HepG2 (cell line): ENCODE data around the gene CACNA2D1. TPM values are rescaled to one million over a fixed set of nuclear protein-coding genes. Genes with fewer than 3 reads are reported as not detected.

ENCODE experiments used
- ATAC-seq: fragments of 200-7000 bp; cut with Tn5 transposase; 3 replicates; pipeline ENCODE4 v1.9.1; 2020; ENCODE audit warnings: mild to moderate bottlenecking, moderate library complexity
- BruUV-seq: library from RNA; stranded (reverse); fragments of 400-500 nt; replicated peaks from 2 replicates; lab custom pipeline; 2021; lab: Mats Ljungman, UMichigan
- CTCF ChIA-PET: fragments of 300-600 bp; formaldehyde crosslinking; extraction: SDS; loops from one replicate; lab custom pipeline; 2021; ENCODE audit warnings: low total read pairs, inconsistent platforms, low intra/inter-chr PET ratio; lab: Yijun Ruan, JAX
- POLR2A ChIA-PET: fragments of 350-600 bp; sonication (Branson Sonifier 250); formaldehyde crosslinking; loops from one replicate; lab custom pipeline; 2020; ENCODE audit warnings: antibody characterized with exemption, inconsistent platforms; lab: Yijun Ruan, JAX
- DNase-seq: peaks from one replicate; pipeline ENCODE4 v3.0.0-alpha.2; 2015; ENCODE audit warnings: low spot score
- FAIRE-seq: peaks from 3 replicates; lab custom pipeline; 2011; peaks lifted over from hg19 to GRCh38; lab: Jason Lieb, UNC
- H2AFZ ChIP-seq: one replicate; pipeline ENCODE4 v1.6.1; 2011; ENCODE audit warnings: low read length, inconsistent platforms
- H3K27ac ChIP-seq: fragments of 300-600 bp; 3 replicates; pipeline ENCODE4 v1.8.0; 2011; ENCODE audit warnings: mixed run types, mild to moderate bottlenecking, mixed read lengths, low read length, inconsistent platforms; ENCODE audit not compliant: insufficient read depth; ENCODE audit errors: extremely low read length
- H3K27me3 ChIP-seq, 2 experiments: fragments of 200-600 bp in 1 of 2; 2 replicates in 1 of 2; 3 replicates in 1 of 2; pipeline versions ENCODE4 v1.6.0 to v1.8.0; 2011; ENCODE audit warnings: low read length in 2 of 2, mild to moderate bottlenecking in 2 of 2, moderate library complexity in 2 of 2, inconsistent platforms in 1 of 2; ENCODE audit not compliant: insufficient read depth in 2 of 2, control insufficient read depth in 1 of 2
- H3K36me3 ChIP-seq, 2 experiments: fragments of 200-600 bp in 1 of 2; replicated peaks in 1 of 2; 2 replicates in 1 of 2; 3 replicates in 1 of 2; pipeline versions ENCODE4 v1.5.1 to v1.8.0; 2011; ENCODE audit warnings: low read length in 2 of 2, inconsistent platforms in 1 of 2; ENCODE audit not compliant: insufficient read depth in 2 of 2, control insufficient read depth in 1 of 2
- H3K4me1 ChIP-seq: 2 replicates; pipeline ENCODE4 v1.5.1; 2012; ENCODE audit warnings: low read length, inconsistent platforms; ENCODE audit not compliant: insufficient read depth
- H3K4me2 ChIP-seq: 2 replicates; pipeline ENCODE4 v1.6.0; 2011; ENCODE audit warnings: low read depth, low read length, inconsistent platforms
- H3K4me3 ChIP-seq, 3 experiments: fragments of 200-600 bp in 1 of 3; sonication (generic), shearing (Covaris generic) in 1 of 3; replicated peaks in 1 of 3; 2 replicates each; pipeline ENCODE4 v1.5.1; 2011 to 2016; ENCODE audit warnings: low read length in 3 of 3, inconsistent platforms in 2 of 3, low read depth in 2 of 3, mild to moderate bottlenecking in 2 of 3, control low read depth in 1 of 3, mixed read lengths in 1 of 3; ENCODE audit not compliant: insufficient read depth in 1 of 3
- H3K79me2 ChIP-seq: one replicate; pipeline ENCODE4 v1.6.1; 2011; ENCODE audit warnings: low read length, inconsistent platforms; ENCODE audit not compliant: insufficient read depth
- H3K9ac ChIP-seq: 2 replicates; pipeline ENCODE4 v1.6.0; 2011; ENCODE audit warnings: mild to moderate bottlenecking, low read depth, low read length, inconsistent platforms; ENCODE audit not compliant: insufficient read depth
- H3K9me3 ChIP-seq: 2 replicates; pipeline ENCODE4 v1.5.1; 2012; ENCODE audit warnings: mild to moderate bottlenecking, low read length
- H4K20me1 ChIP-seq: 2 replicates; pipeline ENCODE4 v1.6.0; 2011; ENCODE audit warnings: inconsistent platforms, mild to moderate bottlenecking, low read length, moderate library complexity; ENCODE audit not compliant: insufficient read depth
- FOXK1 ChIP-seq: sonication (generic); formaldehyde crosslinking; IDR thresholded peaks from 2 replicates; pipeline ENCODE4 v1.4.0; 2020; ENCODE audit warnings: low read depth, missing genetic modification reagents, borderline replicate concordance
- HDAC2 ChIP-seq: sonication (generic); formaldehyde crosslinking; IDR thresholded peaks from 2 replicates; pipeline ENCODE4 v1.4.0; 2020; ENCODE audit warnings: missing genetic modification reagents
- MXD1 ChIP-seq: sonication (generic); formaldehyde crosslinking; IDR thresholded peaks from 2 replicates; pipeline ENCODE4 v1.4.0; 2020; ENCODE audit warnings: mild to moderate bottlenecking, missing genetic modification reagents
- POLR2AphosphoS5 ChIP-seq: IDR thresholded peaks from 2 replicates; pipeline ENCODE4 v1.6.1; 2012; ENCODE audit warnings: low read depth, low read length
- PTBP1 ChIP-seq: fragments of 200-400 bp; formaldehyde crosslinking; IDR thresholded peaks from 2 replicates; pipeline ENCODE4 v1.6.1; 2018; ENCODE audit warnings: low read length, low read depth; ENCODE audit not compliant: poor library complexity, severe bottlenecking
- RFXANK ChIP-seq: IDR thresholded peaks from 2 replicates; pipeline ENCODE4 v1.6.1; 2016
- SP5 ChIP-seq: IDR thresholded peaks from 2 replicates; pipeline ENCODE4 v1.6.1; 2016; ENCODE audit warnings: low read depth, borderline replicate concordance
- SRSF1 ChIP-seq: fragments of 200-400 bp; formaldehyde crosslinking; optimal IDR thresholded peaks from 2 replicates; pipeline ENCODE3; 2017; ENCODE audit warnings: mild to moderate bottlenecking, low read depth, low read length, moderate library complexity
- ZNF264 ChIP-seq: sonication (generic); formaldehyde crosslinking; IDR thresholded peaks from 2 replicates; pipeline ENCODE4 v1.4.0; 2020; ENCODE audit warnings: missing genetic modification reagents
- ZNF589 ChIP-seq: sonication (generic); formaldehyde crosslinking; conservative IDR thresholded peaks from 2 replicates; pipeline ENCODE4 v1.8.0; 2022; ENCODE audit warnings: mild to moderate bottlenecking, moderate library complexity, missing genetic modification reagents
- ZNF709 ChIP-seq: sonication (generic); formaldehyde crosslinking; IDR thresholded peaks from 2 replicates; pipeline ENCODE4 v1.5.0; 2020; ENCODE audit warnings: mild to moderate bottlenecking, missing genetic modification reagents
- ZNF781 ChIP-seq: sonication (generic); formaldehyde crosslinking; IDR thresholded peaks from 2 replicates; pipeline ENCODE4 v1.5.1; 2020; ENCODE audit warnings: borderline replicate concordance, mild to moderate bottlenecking, missing genetic modification reagents; ENCODE audit errors: not compliant biosample characterization
- WGBS: methylation state at CpG from one replicate; pipeline ENCODE4 v1.1.6; 2017; ENCODE audit warnings: low lambda C conversion rate; 5-methylcytosine and 5-hydroxymethylcytosine counted together
- in situ Hi-C: cut with HindIII; loops from 2 replicates; pipeline ENCODE4 v1.10.0; 2017; ENCODE audit warnings: low pct_unique_long_range_greater_than_20kb; ENCODE audit not compliant: extremely low pct_ligation_motif_present
- intact Hi-C: fragments of 100-400 bp; cut with micrococcal nuclease; formaldehyde crosslinking; loops from one replicate; pipeline ENCODE4 v1.10.0; 2022; ENCODE audit not compliant: unreplicated experiment
- polyA plus RNA-seq, 8 experiments: library from polyadenylated mRNA; depleted of rRNA in 3 of 8; stranded (reverse) in 7 of 8; unstranded in 1 of 8; fragments of >200 nt; fragmentation: Illumina TruSeq in 4 of 8; extraction: Trizol in 4 of 8; gene quantifications; 2 replicates each; pipeline versions ENCODE4 v1.2.1 to v1.2.3, GENCODE V29; 2011 to 2016; ENCODE audit warnings: low read depth in 4 of 8, missing spikeins in 1 of 8, mixed read lengths in 1 of 8; ENCODE audit not compliant: insufficient read depth in 1 of 8
- total RNA-seq, 5 experiments: library from RNA; depleted of rRNA; stranded (reverse); fragments of >200 nt; fragmentation: Illumina TruSeq; extraction: Trizol; gene quantifications; 2 replicates each; pipeline ENCODE4 v1.2.3, GENCODE V29; 2016; ENCODE audit warnings: low read depth in 1 of 5
- TF ChIP-seq, protein P1 (sequence below): sonication (generic); formaldehyde crosslinking; IDR thresholded peaks from 2 replicates; pipeline ENCODE4 v1.8.1; 2023; ENCODE audit warnings: mild to moderate bottlenecking, missing genetic modification reagents

CACNA2D1 gene
- total and polyA plus RNA-seq, 2 of the 13 experiments (the other 11 are each of a cell fraction or from before 2014, with no cell fraction given), result not detected

DNA sequence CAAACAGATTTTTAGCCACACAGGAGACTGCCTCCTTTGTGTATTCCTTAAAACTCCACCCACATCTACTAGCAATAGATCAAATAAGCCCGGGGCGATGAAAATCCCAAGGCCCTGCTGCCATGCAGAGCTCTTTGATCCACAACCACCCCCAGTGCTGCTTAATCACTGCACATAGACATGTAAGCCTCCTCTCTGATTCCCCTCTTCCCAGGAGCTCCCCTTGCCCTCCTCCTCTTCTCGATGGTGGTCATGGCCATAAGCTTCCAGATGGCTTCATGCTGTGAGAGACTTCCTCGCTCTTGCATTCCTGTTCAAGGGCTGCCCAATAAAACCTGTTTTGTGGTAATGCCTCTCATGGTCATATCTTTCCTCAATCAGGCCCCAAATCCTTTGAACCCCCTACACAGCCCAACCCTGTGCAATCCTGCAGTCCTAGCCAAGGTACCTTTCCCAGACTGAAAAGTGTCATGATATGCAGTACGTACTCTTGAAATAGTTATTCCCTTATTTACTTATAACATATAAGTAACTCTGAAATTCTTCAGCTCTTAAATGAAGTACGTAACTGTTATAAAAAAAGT is 158.5 kb downstream of the CACNA2D1 start (continued):
- TF ChIP-seq ZNF589 (CRISPR knock-in tag), result no peak
- TF ChIP-seq ZNF781, result no peak

DNA sequence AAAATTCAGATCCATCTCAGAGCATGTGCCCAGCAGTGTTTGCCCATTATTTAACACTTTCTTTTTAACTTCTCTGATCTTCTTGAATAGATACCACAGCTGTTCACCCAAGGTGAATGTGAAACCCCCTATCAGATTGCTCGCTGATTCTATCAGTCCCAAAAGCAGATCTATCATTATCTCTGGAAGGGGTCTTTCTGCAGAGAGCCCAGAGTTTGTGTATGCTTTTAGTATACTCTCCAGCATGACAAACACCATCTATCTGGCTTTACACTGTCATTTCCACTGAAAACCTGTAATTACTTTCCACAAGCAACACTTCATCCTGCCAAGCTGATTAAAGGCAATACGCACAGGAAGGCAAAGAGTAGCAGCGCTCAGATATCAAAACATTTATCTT is 168.2 kb downstream of the CACNA2D1 start:
- in situ Hi-C loops, result no loop called here
- Histone ChIP-seq H3K9ac (no peak overlapping the region), H3K79me2 (no peaks in the 10 kb centered on the region), H3K9me3 (no peaks in the 10 kb centered on the region), H3K27me3 (no peaks in the 10 kb centered on the region), H3K27ac (no peak overlapping the region), H4K20me1 (no peaks in the 10 kb centered on the region), H2AFZ (no peak overlapping the region), H3K4me1 (no peaks in the 10 kb centered on the region), H3K36me3 (no peaks in the 10 kb centered on the region), H3K4me3 (no peak overlapping the region), H3K4me2 (no peak overlapping the region)
- DNase-seq (no peak), FAIRE-seq (no peak), ATAC-seq (no peak)
- intact Hi-C loops, result no loop called here
- WGBS, result 28% methylated on average over 3 of the region's 3 CpGs
- TF ChIP-seq, protein P1, sequence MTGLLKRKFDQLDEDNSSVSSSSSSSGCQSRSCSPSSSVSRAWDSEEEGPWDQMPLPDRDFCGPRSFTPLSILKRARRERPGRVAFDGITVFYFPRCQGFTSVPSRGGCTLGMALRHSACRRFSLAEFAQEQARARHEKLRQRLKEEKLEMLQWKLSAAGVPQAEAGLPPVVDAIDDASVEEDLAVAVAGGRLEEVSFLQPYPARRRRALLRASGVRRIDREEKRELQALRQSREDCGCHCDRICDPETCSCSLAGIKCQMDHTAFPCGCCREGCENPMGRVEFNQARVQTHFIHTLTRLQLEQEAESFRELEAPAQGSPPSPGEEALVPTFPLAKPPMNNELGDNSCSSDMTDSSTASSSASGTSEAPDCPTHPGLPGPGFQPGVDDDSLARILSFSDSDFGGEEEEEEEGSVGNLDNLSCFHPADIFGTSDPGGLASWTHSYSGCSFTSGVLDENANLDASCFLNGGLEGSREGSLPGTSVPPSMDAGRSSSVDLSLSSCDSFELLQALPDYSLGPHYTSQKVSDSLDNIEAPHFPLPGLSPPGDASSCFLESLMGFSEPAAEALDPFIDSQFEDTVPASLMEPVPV (CRISPR knock-in tag), result no peak
- TF ChIP-seq FOXK1 (CRISPR knock-in tag) (no peak), PTBP1 (no peak), HDAC2 (CRISPR knock-in tag) (no peak), ZNF709 (no peak), RFXANK (no peak), SP5 (no peak), ZNF264 (no peak), SRSF1 (no peak), MXD1 (no peak), POLR2AphosphoS5 (no peak)
- no TSS peak for BruUV-seq
- POLR2A ChIA-PET, result no interaction called here
- CTCF ChIA-PET, result no interaction called here
